ENCODE data around the gene GBA3.

GBA3 gene

DNA sequence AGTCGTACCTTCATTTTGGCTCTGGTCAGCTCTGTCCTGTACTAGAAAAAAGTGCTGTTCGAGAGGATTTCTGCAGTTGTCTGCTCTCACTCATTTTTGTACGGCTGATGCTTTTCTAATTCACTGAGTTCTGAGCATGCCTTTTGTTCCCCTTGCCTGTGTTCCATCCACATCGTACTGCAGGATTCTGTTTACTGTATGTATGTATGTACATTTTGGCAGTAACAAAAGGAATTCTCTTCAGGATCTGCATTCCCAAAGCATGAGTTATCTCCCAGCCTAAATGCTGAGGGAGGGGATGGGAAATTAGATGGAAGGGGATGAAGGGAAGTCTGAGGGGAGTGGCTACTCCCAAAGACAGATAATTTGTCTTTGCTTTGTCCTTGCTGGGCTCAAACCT lies 87.6 kb downstream of the GBA3 start:
- no peak for DNase-seq (ENCODE audit: low read depth in 1 of 2, low spot score in 1 of 2)

DNA sequence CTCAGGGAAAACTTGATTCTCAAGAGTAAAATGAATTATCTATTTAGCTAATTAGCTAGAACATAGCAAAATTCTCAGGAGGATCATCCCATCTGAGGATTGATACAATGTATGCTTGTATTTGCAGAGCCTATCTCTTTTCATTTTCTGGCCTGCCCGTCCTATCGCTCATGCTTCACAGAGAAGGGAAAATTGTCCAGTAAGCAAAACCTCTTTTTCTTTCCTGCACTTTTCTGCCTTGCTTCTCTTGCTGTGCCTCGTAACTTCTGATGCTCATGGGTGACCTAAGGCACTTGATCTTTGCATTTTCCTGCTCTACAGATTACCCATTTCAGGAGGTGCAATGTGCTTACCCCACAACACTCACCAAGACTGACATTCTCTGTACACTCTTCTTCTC lies 88.1 kb downstream of the GBA3 start:
- no peak for DNase-seq (ENCODE audit: low read depth in 1 of 2, low spot score in 1 of 2)

DNA sequence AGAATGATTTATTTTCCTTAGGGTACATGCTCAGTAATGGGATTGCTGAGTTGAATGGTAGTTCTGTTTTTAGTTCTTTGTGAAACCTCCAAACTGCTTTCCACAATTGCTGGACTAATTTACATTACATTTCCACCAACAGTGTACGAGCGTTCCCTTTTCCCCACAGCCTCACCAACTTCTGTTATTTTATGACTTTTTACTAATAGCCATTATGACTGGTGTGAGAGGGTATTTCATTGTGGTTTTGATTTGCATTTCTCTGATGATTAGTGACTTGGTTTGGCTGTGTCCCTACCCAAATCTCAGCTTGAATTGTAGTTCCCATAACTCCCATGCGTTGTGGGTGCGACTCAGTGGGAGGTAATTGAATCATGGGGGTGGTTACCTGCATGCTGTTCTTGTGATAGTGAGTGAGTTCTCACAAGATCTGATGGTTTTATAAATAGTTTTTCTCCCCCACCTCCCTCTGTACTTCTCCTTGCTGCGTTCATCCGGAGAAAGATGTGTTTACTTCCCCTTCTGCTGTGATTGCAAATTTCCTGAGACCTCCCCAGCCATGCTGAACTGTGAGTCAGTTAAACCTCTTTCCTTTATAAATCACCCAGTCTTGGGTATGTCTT lies 95.1 kb downstream of the GBA3 start:
- no peak for DNase-seq (ENCODE audit: low read depth in 1 of 2, low spot score in 1 of 2)

DNA sequence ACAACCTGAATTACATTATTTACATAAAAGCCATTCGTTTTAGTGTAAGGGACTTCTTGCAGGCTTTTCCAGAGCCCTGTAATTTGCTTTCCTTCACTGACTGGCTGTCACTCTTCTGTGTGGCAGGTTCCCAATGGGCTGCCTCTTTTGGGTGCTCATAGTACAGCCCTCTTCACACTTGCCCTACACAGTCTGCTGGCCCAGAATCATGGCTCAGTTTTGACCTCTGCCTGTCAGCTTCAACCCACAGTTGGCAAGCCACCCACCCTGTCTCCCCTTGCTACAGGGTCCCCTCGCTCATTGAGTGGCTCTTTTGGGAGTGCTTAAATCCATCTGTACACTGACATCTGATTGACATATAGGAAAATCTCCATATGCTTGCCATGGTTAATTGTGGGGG lies 97.9 kb downstream of the GBA3 start:
- no peak for DNase-seq (ENCODE audit: low read depth in 1 of 2, low spot score in 1 of 2)

DNA sequence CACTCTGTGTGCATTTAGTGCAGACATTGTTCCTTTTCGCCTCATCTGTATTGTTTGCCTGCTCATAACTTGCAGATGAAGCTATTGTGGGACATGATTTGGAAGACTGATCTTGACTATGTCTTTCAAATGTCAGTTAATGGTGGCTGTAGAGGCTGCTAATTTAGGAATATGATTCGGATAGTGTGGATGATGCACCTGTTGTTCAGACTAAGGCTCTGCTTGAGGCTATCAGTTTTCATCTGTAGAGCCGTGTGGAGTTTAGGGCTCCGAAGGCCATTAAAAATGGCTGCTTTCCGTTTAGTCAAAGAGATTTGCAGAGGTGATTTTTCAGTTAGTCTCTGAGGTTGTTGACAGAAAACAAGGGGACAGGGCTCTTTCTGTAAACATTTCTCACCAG lies 102.0 kb downstream of the GBA3 start:
- DNase-seq (ENCODE audit: low read depth in 1 of 2, low spot score in 1 of 2): no peak

DNA sequence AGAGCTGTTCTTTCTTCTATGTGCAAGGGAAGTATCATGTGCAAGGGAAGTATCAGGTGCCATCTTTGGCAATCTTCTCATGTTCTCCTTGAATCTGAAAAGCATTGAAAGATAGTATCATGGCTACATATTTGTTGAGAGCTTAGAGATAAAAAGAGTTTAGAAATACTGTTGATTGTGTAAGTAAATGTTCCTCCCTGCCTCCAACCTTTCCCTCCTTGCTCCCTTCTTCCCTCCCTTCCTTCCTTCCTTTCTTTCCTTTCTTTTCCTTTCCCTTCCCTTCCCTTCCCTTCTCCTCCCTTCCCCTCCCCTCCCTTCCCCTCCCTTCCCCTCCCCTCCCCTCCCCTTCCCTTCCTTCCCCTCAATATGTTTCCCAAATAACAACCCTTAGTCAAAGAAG lies 108.7 kb downstream of the GBA3 start:
- no peak for DNase-seq (ENCODE audit: low read depth in 1 of 2, low spot score in 1 of 2)

DNA sequence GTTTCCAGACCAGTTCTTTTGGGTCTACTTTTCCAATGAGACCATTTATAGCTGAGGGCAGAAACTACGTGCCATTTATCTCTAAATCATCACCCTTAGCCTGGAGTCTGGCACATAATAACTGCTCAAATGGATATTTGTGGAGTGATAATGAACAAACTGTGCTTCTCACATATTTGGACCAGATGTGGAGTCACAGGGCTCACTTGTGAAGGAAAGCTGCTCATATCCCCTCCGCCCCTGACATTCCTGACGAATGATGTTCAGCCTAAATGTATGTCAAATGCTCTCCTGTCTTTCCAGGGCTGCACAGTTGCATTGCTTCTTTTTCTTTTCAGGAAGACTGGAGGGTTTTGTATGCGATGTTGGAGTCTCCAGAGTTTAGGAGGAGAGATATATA lies 110.1 kb downstream of the GBA3 start:
- no peak for DNase-seq (ENCODE audit: low read depth in 1 of 2, low spot score in 1 of 2)

DNA sequence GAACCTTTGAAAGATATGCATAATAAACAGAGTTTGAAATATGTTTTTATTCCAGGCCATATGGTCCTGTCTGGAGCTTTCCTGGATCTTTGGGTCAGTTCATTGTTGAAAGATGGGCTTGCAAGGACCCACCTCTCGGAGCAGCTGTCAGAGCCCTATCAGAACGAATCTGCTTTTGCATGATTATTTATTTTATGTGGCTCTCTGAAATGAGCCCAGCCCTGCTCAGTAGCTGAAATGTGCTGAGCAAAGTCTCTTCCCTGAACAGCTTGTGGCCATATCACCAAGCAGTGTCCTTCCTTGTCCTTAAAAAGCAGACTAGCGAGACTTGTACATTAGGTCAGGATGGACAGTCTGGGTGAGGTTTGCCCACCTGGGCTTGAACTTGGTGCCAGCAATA lies 110.8 kb downstream of the GBA3 start:
- DNase-seq (ENCODE audit: low read depth in 1 of 2, low spot score in 1 of 2): no peak

DNA sequence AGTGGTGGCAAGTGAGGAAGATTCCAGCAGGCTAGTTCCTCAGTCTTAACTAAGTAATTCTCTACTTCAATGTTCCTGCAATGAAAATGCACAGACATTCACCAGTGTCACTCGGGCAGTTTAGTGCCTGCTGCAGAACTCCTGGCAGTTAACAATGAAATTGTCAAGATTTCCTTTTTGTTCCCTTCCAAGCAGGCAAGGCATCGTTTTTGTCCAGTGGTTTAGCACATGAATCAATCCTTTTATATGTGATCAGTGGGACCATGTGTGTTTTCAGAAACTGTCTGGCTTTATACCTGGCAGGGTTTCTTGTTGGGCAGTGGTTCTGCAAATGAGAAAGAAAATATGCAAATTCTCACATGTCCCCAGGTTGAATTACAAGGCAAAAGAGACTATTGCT lies 122.2 kb downstream of the GBA3 start:
- DNase-seq (ENCODE audit: low read depth in 1 of 2, low spot score in 1 of 2): no peak

DNA sequence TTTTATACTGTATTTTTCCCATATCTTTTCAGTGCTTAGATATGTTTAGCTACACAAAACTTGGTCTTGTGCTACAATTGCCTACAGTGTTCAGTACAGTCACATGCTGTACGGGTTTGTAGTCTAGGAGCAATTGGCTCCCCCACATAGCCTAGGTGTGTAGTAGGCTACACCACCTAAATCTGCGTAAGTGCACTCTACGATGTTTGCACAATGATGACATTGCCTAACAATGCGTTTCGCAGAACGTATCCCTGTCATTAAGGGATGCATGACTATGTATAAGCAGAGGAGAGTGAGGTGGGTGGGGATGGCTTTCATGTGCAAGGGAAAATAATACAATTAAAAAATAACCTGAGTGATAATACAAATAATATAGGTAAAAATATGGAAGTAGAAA lies 131.4 kb downstream of the GBA3 start:
- no peak for DNase-seq (ENCODE audit: low read depth in 1 of 2, low spot score in 1 of 2)

DNA sequence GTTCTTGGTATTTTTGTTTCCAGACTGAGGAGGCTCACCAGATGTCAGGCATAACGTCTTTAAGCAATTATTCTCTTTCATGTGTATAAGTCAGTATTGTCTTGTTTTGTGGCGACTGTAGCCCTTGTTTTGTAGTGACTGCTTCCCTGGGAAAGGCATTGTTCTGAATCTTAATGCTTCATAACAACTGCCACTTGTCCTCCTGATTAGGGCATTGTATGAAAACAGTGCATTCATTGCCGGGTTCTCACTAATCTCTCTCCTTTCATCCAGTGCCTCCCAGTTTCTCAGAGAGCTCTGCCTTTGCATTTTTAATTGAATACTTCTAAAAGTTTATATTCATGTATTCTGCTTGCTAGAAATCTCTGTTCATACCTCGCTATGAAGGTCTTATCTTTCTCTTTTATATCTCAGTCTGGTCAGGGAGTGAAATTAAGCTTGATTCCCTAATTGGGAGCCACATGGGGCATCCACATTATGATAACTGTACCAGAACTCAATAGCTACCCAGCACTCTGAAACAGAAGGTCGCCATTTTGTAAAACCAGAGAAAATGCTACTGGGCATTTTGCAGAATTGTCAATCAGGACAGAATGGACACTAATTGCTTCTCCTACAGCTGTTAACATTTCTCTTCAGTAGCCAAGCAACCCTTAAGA lies 149.8 kb downstream of the GBA3 start:
- no peak for DNase-seq (ENCODE audit: low read depth in 1 of 2, low spot score in 1 of 2)

DNA sequence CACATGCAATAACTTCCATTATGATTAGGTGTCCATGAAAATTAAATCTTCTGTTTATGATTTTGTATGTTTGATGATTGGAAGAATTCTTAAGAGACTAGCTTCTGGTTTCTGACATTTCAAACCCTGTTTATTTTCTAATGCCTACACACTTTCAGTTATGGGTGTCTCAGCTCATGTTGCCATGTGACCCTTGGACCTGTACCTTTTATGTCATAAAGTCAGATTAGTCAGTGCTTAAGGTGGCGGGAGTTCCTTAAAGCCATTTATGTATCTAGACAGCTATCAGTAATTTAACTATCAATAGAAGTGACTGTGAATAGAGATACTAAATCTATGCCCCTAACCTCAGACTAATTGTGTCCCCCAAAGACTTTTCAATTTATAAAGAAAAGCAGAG lies 155.6 kb downstream of the GBA3 start:
- DNase-seq (ENCODE audit: low read depth in 1 of 2, low spot score in 1 of 2): no peak

DNA sequence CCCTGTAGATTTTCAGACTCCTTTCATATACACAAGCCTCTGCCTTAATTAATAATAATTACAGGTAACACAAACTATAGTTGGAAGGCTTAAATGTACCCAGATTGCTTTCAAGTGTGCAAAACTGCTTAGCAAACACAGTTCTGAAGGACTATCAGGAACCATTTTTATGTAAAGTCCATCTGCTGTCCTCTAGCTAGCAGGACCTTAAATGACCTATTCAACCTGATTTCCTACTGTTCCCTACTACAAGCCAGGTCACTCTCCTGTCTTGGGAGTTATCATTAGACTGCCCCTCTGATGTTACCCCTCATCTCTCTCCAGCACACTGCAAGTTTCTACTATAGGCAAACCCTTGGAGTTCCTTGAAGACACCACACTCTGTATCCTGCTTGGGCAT lies 157.3 kb downstream of the GBA3 start:
- DNase-seq (ENCODE audit: low read depth in 1 of 2, low spot score in 1 of 2): no peak

DNA sequence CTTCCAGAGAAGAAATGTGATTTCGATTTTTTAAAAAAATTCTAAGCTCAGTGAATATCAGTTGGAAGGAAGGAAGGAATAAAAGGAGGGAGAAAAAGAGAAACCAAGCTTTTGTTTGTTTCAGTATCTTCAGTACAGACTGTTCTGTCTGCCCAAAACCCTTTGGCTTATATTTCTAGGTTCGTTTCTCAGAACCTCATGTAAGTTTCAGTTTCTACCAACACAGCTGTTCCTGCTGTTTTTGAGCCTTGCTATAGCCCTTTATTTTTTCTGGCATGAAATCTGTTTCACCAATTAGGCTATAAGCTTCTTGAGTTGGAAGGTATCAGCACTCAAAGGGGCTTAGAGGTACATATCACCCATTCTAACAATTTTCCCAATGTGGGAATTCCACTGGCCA lies 157.9 kb downstream of the GBA3 start:
- no peak for DNase-seq (ENCODE audit: low read depth in 1 of 2, low spot score in 1 of 2)

DNA sequence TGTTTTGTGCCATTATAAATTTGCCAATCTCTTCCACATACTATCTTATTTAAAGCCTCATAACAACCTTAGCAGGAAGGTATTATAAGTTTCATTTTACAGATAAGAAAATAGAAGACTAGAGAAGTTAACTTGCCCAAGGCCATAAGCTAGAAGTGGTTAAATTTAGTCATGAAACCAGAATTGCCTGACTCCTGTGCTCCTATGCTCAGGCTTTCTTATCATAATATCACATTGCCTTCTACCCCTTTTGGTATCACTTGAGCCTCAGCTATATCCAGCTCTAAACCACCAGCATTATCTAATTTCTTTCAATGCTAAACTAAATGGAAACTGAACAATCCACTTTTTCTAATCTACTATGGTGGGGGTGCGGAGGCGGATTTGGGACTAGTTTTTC lies 164.7 kb downstream of the GBA3 start:
- no peak for DNase-seq (ENCODE audit: low read depth in 1 of 2, low spot score in 1 of 2)

DNA sequence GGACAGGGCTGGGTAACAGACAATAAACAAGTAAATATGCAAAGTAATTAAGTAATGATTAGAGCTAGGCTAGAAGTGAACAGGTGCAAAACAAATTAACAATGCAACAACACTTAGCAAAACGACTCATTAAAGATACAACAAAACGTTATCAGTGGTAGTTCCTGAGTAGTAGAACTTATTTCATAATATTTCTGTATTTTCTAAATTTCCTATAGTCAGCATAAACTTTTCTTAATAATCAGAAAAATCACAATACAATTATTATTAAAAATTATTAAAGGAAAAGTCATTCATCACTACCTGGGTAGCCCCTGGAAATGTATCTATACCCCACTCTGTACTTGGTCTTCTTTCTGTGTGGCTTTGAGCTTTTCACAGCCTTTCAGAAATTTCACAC lies 166.6 kb downstream of the GBA3 start:
- no peak for DNase-seq (ENCODE audit: low read depth in 1 of 2, low spot score in 1 of 2)
